22Rv1 (cell line): ENCODE data around the gene DNM3.
A peak's percentile ranks its signal among the peaks of the same experiment; 100 is the strongest.

Source experiments
- H3K27ac ChIP-seq: fragments of 450-650 bp; 2 replicates; pipeline ENCODE4 v1.5.1; 2017
- ZFX ChIP-seq: fragments of 450-650 bp; IDR thresholded peaks from 2 replicates; pipeline ENCODE4 v1.6.1; 2017; ENCODE audit warnings: antibody characterized with exemption, borderline replicate concordance
- TF ChIP-seq, protein P1 (sequence below): fragments of 450-650 bp; IDR thresholded peaks from 2 replicates; pipeline ENCODE4 v1.5.1; 2017; ENCODE audit warnings: mild to moderate bottlenecking

DNM3 gene

GRCh38 chr1:172449585-172450523, 608.6 kb downstream of the DNM3 start:
- no peak for TF ChIP-seq ZFX
- TF ChIP-seq, protein P1, sequence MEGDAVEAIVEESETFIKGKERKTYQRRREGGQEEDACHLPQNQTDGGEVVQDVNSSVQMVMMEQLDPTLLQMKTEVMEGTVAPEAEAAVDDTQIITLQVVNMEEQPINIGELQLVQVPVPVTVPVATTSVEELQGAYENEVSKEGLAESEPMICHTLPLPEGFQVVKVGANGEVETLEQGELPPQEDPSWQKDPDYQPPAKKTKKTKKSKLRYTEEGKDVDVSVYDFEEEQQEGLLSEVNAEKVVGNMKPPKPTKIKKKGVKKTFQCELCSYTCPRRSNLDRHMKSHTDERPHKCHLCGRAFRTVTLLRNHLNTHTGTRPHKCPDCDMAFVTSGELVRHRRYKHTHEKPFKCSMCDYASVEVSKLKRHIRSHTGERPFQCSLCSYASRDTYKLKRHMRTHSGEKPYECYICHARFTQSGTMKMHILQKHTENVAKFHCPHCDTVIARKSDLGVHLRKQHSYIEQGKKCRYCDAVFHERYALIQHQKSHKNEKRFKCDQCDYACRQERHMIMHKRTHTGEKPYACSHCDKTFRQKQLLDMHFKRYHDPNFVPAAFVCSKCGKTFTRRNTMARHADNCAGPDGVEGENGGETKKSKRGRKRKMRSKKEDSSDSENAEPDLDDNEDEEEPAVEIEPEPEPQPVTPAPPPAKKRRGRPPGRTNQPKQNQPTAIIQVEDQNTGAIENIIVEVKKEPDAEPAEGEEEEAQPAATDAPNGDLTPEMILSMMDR, result peak; percentile 98
- peak overlapping the region; percentile 43 for H3K27ac ChIP-seq

- H3K27ac ChIP-seq, result peak overlapping the region; percentile 43
- TF ChIP-seq ZFX, result no peak
- TF ChIP-seq, protein P1, result no peak
Measured at GRCh38 chr1:172450524-172450885, 609.2 kb downstream of the DNM3 start.

DNA sequence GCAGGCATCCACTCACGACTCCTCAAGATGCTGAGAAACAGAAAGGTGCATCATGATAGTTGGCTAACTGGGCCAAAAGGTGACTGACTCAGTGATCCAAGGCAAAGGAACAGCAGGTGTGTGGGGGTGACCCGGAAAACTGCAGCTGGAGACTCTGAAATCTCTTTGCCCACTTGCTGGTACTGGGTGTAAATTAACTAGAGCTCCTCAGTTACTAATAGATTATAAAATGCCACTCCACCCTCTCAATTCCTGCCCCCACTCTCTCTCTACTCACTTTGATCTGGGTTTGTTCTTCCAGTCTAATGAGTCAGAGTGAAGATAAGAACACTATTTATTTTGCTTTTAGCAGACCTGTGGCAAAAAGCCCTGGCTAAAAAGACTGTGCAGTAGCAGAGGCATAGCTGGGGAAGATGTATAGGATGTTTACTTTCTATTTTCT, 609.7 kb downstream of the DNM3 start:
- peak overlapping the region; percentile 43 for H3K27ac ChIP-seq
- no peak for TF ChIP-seq ZFX
- TF ChIP-seq, protein P1, result no peak

DNA sequence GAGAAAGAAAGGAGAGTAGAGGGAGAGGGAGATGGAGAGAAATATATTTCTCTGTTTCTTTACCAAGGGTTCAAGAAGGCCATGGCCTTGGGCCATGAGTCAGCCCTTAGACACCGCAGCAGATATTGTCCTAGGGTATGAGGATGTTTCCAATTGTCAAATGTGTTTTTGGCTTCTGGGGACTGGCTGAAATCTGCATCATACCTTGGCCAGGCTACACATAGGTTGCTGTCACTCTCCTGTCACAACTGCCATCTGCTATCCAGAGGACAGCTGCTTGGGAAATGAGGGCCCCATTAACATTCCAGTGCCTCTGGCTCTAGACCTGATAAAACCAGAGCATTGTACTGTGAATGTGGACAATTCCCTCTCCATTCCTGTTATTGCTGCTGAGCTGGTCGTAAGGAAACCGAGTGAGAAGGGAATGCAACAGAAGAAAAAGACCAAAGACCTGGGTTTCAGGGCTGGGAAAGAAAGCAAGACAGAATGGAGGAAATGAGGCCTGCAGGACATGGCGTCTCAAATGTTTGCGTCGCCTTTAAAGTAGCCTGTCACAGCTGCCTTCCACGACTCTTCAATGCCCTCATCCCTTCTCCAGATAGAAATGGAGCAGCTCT, 611.3 kb downstream of the DNM3 start:
- no peak for TF ChIP-seq ZFX
- TF ChIP-seq, protein P1, result no peak
- peak overlapping the region; percentile 27; the same call in 1 of the 2 replicates for H3K27ac ChIP-seq

- no peak for TF ChIP-seq ZFX
- TF ChIP-seq, protein P1, result no peak
- peak overlapping the region; percentile 27; the same call in 1 of the 2 replicates for H3K27ac ChIP-seq
Measured at GRCh38 chr1:172453153-172453545, 611.9 kb downstream of the DNM3 start.

DNA sequence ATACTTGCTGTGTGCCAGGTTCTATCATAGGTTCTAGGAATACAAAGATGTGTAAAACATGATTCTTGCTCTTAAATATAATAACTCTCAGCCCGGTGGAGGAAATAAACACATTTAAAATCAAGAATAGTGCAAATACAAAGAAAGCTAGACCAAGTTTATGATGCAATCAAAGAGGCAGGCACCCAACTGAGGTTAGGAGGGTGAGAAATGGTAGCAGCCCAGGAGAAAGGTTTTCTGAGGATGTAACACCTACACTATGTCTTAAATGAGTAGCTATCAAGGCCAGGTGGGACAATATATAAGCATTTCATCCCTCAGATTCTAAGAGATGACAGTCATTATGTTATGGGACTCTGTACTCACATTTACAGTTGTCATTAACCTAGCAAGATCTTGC, 612.3 kb downstream of the DNM3 start:
- peak overlapping the region; percentile 27; the same call in 1 of the 2 replicates for H3K27ac ChIP-seq
- TF ChIP-seq, protein P1, result no peak
- TF ChIP-seq ZFX, result no peak

- no peak for TF ChIP-seq ZFX
- TF ChIP-seq, protein P1, result no peak
- no peak overlapping the region for H3K27ac ChIP-seq
Measured at GRCh38 chr1:172455451-172455850, 614.2 kb downstream of the DNM3 start.
